ENCODE data around the gene SPATA31C2.
"Not testable (repeated sequence)": the region's sequence is repeated elsewhere in the genome, so short reads cannot be mapped to it uniquely, and the experiment has no call there.

SPATA31C2 gene

GRCh38 chr9:88169700-88170099, 31.4 kb upstream of the SPATA31C2 start:
- no peaks in the 10 kb centered on the region for H3K27me3 ChIP-seq (ENCODE audit: control insufficient read depth, insufficient read depth, low read length)
- H3K36me3 ChIP-seq (ENCODE audit: control insufficient read depth, insufficient read depth, low read length) = no peaks in the 10 kb centered on the region
- no peaks in the 10 kb centered on the region for H3K4me1 ChIP-seq (ENCODE audit: control insufficient read depth, insufficient read depth, low read length)
- H3K9ac ChIP-seq (ENCODE audit: low read length) = no peak overlapping the region
- H3K4me3 ChIP-seq (ENCODE audit: low read length) = no peak overlapping the region
- H3K27ac ChIP-seq (ENCODE audit: low read depth, low read length) = no peak overlapping the region

GRCh38 chr9:88168564-88168963, 30.3 kb upstream of the SPATA31C2 start:
- H3K4me3 ChIP-seq (ENCODE audit: low read length) = no peak overlapping the region

GRCh38 chr9:88166660-88167059, 28.4 kb upstream of the SPATA31C2 start:
- no peaks in the 10 kb centered on the region for H3K4me1 ChIP-seq (ENCODE audit: control insufficient read depth, insufficient read depth, low read length)
- H3K27ac ChIP-seq (ENCODE audit: low read depth, low read length) = no peak overlapping the region
- no peak overlapping the region for H3K4me3 ChIP-seq (ENCODE audit: low read length)
- H3K9ac ChIP-seq (ENCODE audit: low read length) = no peak overlapping the region
- H3K27me3 ChIP-seq (ENCODE audit: control insufficient read depth, insufficient read depth, low read length) = no peaks in the 10 kb centered on the region
- no peaks in the 10 kb centered on the region for H3K36me3 ChIP-seq (ENCODE audit: control insufficient read depth, insufficient read depth, low read length)

More at GRCh38 chr9:88168564-88168963, 30.3 kb upstream of the SPATA31C2 start:
- H3K27ac ChIP-seq (ENCODE audit: low read depth, low read length) = no peak overlapping the region
- H3K36me3 ChIP-seq (ENCODE audit: control insufficient read depth, insufficient read depth, low read length) = no peaks in the 10 kb centered on the region
- no peak overlapping the region for H3K9ac ChIP-seq (ENCODE audit: low read length)
- H3K27me3 ChIP-seq (ENCODE audit: control insufficient read depth, insufficient read depth, low read length) = no peaks in the 10 kb centered on the region
- no peaks in the 10 kb centered on the region for H3K4me1 ChIP-seq (ENCODE audit: control insufficient read depth, insufficient read depth, low read length)

- no peak overlapping the region for H3K4me3 ChIP-seq (ENCODE audit: low read length)
- H3K27me3 ChIP-seq (ENCODE audit: control insufficient read depth, insufficient read depth, low read length) = no peaks in the 10 kb centered on the region
- no peaks in the 10 kb centered on the region for H3K36me3 ChIP-seq (ENCODE audit: control insufficient read depth, insufficient read depth, low read length)
- H3K27ac ChIP-seq (ENCODE audit: low read depth, low read length) = no peak overlapping the region
- no peaks in the 10 kb centered on the region for H3K4me1 ChIP-seq (ENCODE audit: control insufficient read depth, insufficient read depth, low read length)
- H3K9ac ChIP-seq (ENCODE audit: low read length) = no peak overlapping the region
These were observed 26.6 kb upstream of the SPATA31C2 start for GRCh38 chr9:88164850-88165249.

- Histone ChIP-seq H3K9ac (ENCODE audit: low read length) (no peak overlapping the region), H3K4me1 (ENCODE audit: control insufficient read depth, insufficient read depth, low read length) (no peaks in the 10 kb centered on the region), H3K27me3 (ENCODE audit: control insufficient read depth, insufficient read depth, low read length) (no peaks in the 10 kb centered on the region)
These were observed 22.9 kb upstream of the SPATA31C2 start for GRCh38 chr9:88161144-88161543.

GRCh38 chr9:88143957-88144625, 5.8 kb upstream of the SPATA31C2 start:
- Histone ChIP-seq H3K4me1 (ENCODE audit: control insufficient read depth, insufficient read depth, low read length) (no peaks in the 10 kb centered on the region), H3K27me3 (ENCODE audit: control insufficient read depth, insufficient read depth, low read length) (no peaks in the 10 kb centered on the region), H3K4me3 (ENCODE audit: low read length) (no peak overlapping the region), H3K27ac (ENCODE audit: low read depth, low read length) (no peak overlapping the region), H3K36me3 (ENCODE audit: control insufficient read depth, insufficient read depth, low read length) (no peaks in the 10 kb centered on the region), H3K9ac (ENCODE audit: low read length) (no peak overlapping the region)

More at GRCh38 chr9:88161144-88161543, 22.9 kb upstream of the SPATA31C2 start:
- H3K36me3 ChIP-seq (ENCODE audit: control insufficient read depth, insufficient read depth, low read length) = no peaks in the 10 kb centered on the region
- H3K4me3 ChIP-seq (ENCODE audit: low read length) = no peak overlapping the region
- no peak overlapping the region for H3K27ac ChIP-seq (ENCODE audit: low read depth, low read length)

GRCh38 chr9:88143179-88143578, 4.9 kb upstream of the SPATA31C2 start:
- Histone ChIP-seq H3K27ac (ENCODE audit: low read depth, low read length) (no peak overlapping the region), H3K9ac (ENCODE audit: low read length) (no peak overlapping the region), H3K36me3 (ENCODE audit: control insufficient read depth, insufficient read depth, low read length) (no peaks in the 10 kb centered on the region), H3K4me1 (ENCODE audit: control insufficient read depth, insufficient read depth, low read length) (no peaks in the 10 kb centered on the region), H3K4me3 (ENCODE audit: low read length) (no peak overlapping the region), H3K27me3 (ENCODE audit: control insufficient read depth, insufficient read depth, low read length) (no peaks in the 10 kb centered on the region)

- H3K27me3 ChIP-seq (ENCODE audit: control insufficient read depth, insufficient read depth, low read length); H3K27ac ChIP-seq (ENCODE audit: low read depth, low read length); H3K4me3 ChIP-seq (ENCODE audit: low read length); H3K4me1 ChIP-seq (ENCODE audit: control insufficient read depth, insufficient read depth, low read length); H3K36me3 ChIP-seq (ENCODE audit: control insufficient read depth, insufficient read depth, low read length); H3K9ac ChIP-seq (ENCODE audit: low read length): not testable (repeated sequence)
These were observed 4.7 kb downstream of the SPATA31C2 start for GRCh38 chr9:88133552-88133951.

- H3K9ac ChIP-seq (ENCODE audit: low read length); H3K4me1 ChIP-seq (ENCODE audit: control insufficient read depth, insufficient read depth, low read length); H3K27me3 ChIP-seq (ENCODE audit: control insufficient read depth, insufficient read depth, low read length); H3K36me3 ChIP-seq (ENCODE audit: control insufficient read depth, insufficient read depth, low read length); H3K27ac ChIP-seq (ENCODE audit: low read depth, low read length); H3K4me3 ChIP-seq (ENCODE audit: low read length): not testable (repeated sequence)
These were observed 8.7 kb downstream of the SPATA31C2 start for GRCh38 chr9:88129556-88129955.

- H3K4me3 ChIP-seq (ENCODE audit: low read length); H3K27ac ChIP-seq (ENCODE audit: low read depth, low read length); H3K27me3 ChIP-seq (ENCODE audit: control insufficient read depth, insufficient read depth, low read length); H3K9ac ChIP-seq (ENCODE audit: low read length); H3K36me3 ChIP-seq (ENCODE audit: control insufficient read depth, insufficient read depth, low read length); H3K4me1 ChIP-seq (ENCODE audit: control insufficient read depth, insufficient read depth, low read length): not testable (repeated sequence)
These were observed 10.5 kb downstream of the SPATA31C2 start for GRCh38 chr9:88127700-88128300.

- H3K9ac ChIP-seq (ENCODE audit: low read length); H3K4me1 ChIP-seq (ENCODE audit: control insufficient read depth, insufficient read depth, low read length); H3K36me3 ChIP-seq (ENCODE audit: control insufficient read depth, insufficient read depth, low read length); H3K4me3 ChIP-seq (ENCODE audit: low read length); H3K27ac ChIP-seq (ENCODE audit: low read depth, low read length); H3K27me3 ChIP-seq (ENCODE audit: control insufficient read depth, insufficient read depth, low read length): not testable (repeated sequence)
These were observed 14.9 kb downstream of the SPATA31C2 start for GRCh38 chr9:88123413-88123812.

- not testable (repeated sequence) for H3K4me1 ChIP-seq (ENCODE audit: control insufficient read depth, insufficient read depth, low read length); H3K4me3 ChIP-seq (ENCODE audit: low read length); H3K9ac ChIP-seq (ENCODE audit: low read length); H3K27me3 ChIP-seq (ENCODE audit: control insufficient read depth, insufficient read depth, low read length); H3K27ac ChIP-seq (ENCODE audit: low read depth, low read length); H3K36me3 ChIP-seq (ENCODE audit: control insufficient read depth, insufficient read depth, low read length)
These were observed 20.2 kb downstream of the SPATA31C2 start for GRCh38 chr9:88118121-88118520.

- H3K27ac ChIP-seq (ENCODE audit: low read depth, low read length); H3K4me3 ChIP-seq (ENCODE audit: low read length); H3K36me3 ChIP-seq (ENCODE audit: control insufficient read depth, insufficient read depth, low read length); H3K9ac ChIP-seq (ENCODE audit: low read length); H3K27me3 ChIP-seq (ENCODE audit: control insufficient read depth, insufficient read depth, low read length); H3K4me1 ChIP-seq (ENCODE audit: control insufficient read depth, insufficient read depth, low read length): not testable (repeated sequence)
These were observed 23.2 kb downstream of the SPATA31C2 start for GRCh38 chr9:88114968-88115612.

Measured in rectal smooth muscle tissue (tissue), 1 donor.